DOHH2 (cell line): ENCODE measurements around the gene CCL11.

Source experiments
- H3F3A ChIP-seq: fragments of 200-600 bp; sonication (generic), shearing (Covaris generic); 2 replicates; pipeline ENCODE4 v1.6.0; 2016; ENCODE audit warnings: antibody characterized with exemption, mild to moderate bottlenecking; ENCODE audit not compliant: control insufficient read depth, insufficient read depth
- H3K27ac ChIP-seq: fragments of 200-600 bp; sonication (generic); 2 replicates; pipeline ENCODE4 v1.5.1; 2014; ENCODE audit warnings: low read depth, mild to moderate bottlenecking, low read length, moderate library complexity
- H3K27me3 ChIP-seq: fragments of 200-600 bp; sonication (generic); 2 replicates; pipeline ENCODE4 v1.6.1; 2014; ENCODE audit warnings: mild to moderate bottlenecking, low read length, mixed read lengths; ENCODE audit not compliant: control insufficient read depth
- H3K36me3 ChIP-seq: fragments of 200-600 bp; sonication (generic); 2 replicates; pipeline ENCODE4 v1.6.1; 2014; ENCODE audit warnings: mild to moderate bottlenecking, low read length, moderate library complexity, mixed read lengths; ENCODE audit not compliant: control insufficient read depth
- H3K4me1 ChIP-seq: fragments of 200-600 bp; sonication (generic); 2 replicates; pipeline ENCODE4 v1.6.1; 2014; ENCODE audit warnings: mild to moderate bottlenecking, low read length, mixed read lengths; ENCODE audit not compliant: control insufficient read depth
- H3K4me2 ChIP-seq: fragments of 200-600 bp; sonication (generic); 2 replicates; pipeline ENCODE4 v1.6.0; 2014; ENCODE audit warnings: mild to moderate bottlenecking, low read length, moderate library complexity
- H3K4me3 ChIP-seq: fragments of 200-600 bp; sonication (generic); 2 replicates; pipeline ENCODE4 v1.5.1; 2014; ENCODE audit warnings: mild to moderate bottlenecking, low read length, mixed read lengths
- H3K79me2 ChIP-seq: fragments of 200-600 bp; sonication (generic); 2 replicates; pipeline ENCODE4 v1.6.1; 2014; ENCODE audit warnings: mild to moderate bottlenecking, low read length, mixed read lengths; ENCODE audit not compliant: control insufficient read depth
- H3K9me2 ChIP-seq: fragments of 200-600 bp; sonication (generic); replicated peaks from 2 replicates; pipeline ENCODE4 v1.6.1; 2014; ENCODE audit warnings: mild to moderate bottlenecking, low read length, mixed read lengths; ENCODE audit not compliant: control insufficient read depth
- H3K9me3 ChIP-seq: fragments of 200-600 bp; sonication (generic); 2 replicates; pipeline ENCODE4 v1.6.1; 2014; ENCODE audit warnings: antibody characterized with exemption, low read length, mixed read lengths; ENCODE audit not compliant: control insufficient read depth, insufficient read depth
- H4K20me1 ChIP-seq: fragments of 200-600 bp; sonication (generic); 2 replicates; pipeline ENCODE4 v1.6.0; 2014; ENCODE audit warnings: low read depth, mild to moderate bottlenecking, antibody characterized with exemption, low read length, moderate library complexity; ENCODE audit not compliant: control insufficient read depth, insufficient read depth
- CTCF ChIP-seq: fragments of 200-600 bp; sonication (generic); IDR thresholded peaks from one replicate; pipeline ENCODE4 v1.5.1; 2014; ENCODE audit warnings: antibody characterized with exemption, mild to moderate bottlenecking, low read depth, low read length; ENCODE audit not compliant: poor library complexity, severe bottlenecking
- EZH2phosphoT487 ChIP-seq: fragments of 200-600 bp; sonication (generic); IDR thresholded peaks from 2 replicates; pipeline ENCODE4 v1.6.1; 2017; ENCODE audit warnings: borderline replicate concordance, mild to moderate bottlenecking, antibody characterized with exemption, low read length, moderate library complexity, mixed read lengths

CCL11 gene

DNA sequence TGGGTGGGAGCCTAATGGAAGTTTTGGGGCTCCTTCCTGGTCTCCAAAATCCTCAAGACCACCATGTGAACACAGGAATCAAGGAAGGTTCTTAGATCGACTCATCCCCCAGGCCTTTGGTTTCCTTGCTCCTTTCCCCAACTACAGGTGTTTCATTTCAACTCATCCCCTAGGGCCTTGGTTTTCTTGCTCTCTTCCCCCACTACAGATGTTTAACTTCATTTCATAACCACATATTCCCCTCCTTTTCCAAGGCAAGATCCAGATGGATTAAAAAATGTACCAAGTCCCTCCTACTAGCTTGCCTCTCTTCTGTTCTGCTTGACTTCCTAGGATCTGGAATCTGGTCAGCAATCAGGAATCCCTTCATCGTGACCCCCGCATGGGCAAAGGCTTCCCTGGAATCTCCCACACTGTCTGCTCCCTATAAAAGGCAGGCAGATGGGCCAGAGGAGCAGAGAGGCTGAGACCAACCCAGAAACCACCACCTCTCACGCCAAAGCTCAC lies at the start of gene CCL11:
Gene CCL11, plus strand, starts transcription at position 457 of the 507 bp plus-strand sequence. CDS start 67 bp downstream, outside the sequence.
- Histone ChIP-seq H3K36me3 (no peaks in the 10 kb centered on the region), H3K79me2 (no peaks in the 10 kb centered on the region), H3K27me3 (peaks cover 2% of the 10 kb centered on the region; the same call in 1 of the 2 replicates), H3K4me3 (no peak within 1 kb of the TSS), H3K9me3 (no peaks in the 10 kb centered on the region), H4K20me1 (no peaks in the 10 kb centered on the region), H3K4me2 (no peak within 1 kb of the TSS), H3K4me1 (no peaks in the 10 kb centered on the region), H3F3A (no peaks in the 10 kb centered on the region), H3K9me2 (no peaks in the 10 kb centered on the region), H3K27ac (no peak within 1 kb of the TSS)
- no peak for TF ChIP-seq CTCF
- TF ChIP-seq EZH2phosphoT487, result no peak

DNA sequence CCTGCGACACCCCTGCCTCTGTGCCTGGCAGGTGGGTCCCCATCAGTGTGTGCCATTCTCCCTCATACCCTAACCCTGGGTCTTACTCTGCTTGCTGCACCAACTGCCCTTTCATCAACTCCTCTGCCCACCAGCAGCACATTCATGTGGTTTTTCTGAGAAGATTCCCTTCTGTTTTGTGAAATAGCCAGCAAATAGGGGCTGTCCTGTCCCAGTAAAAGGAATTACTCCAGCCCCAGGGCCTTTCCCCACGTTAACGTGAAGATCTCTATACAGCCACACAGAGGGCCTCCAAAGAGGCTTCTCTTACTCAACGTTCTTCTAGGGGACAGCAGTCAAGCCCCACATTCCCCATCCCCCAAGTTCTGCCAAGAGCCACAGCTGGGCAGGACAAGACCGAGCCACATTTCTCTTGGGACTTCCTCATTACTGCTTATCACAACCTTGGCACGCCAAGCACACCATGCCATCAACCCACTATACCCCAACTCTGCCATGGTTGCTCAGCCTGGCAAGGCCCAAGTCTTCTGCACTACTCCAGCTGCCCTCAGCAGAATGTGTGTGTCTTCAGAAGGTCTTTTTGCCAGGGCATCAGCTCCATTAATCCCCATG lies 49.2 kb upstream of the CCL11 start:
- no peak overlapping the region for H3K27ac ChIP-seq
- TF ChIP-seq EZH2phosphoT487, result no peak
- TF ChIP-seq CTCF, result no peak
- H3K4me2 ChIP-seq, result no peak overlapping the region
- H3K9me2 ChIP-seq, result no peaks in the 10 kb centered on the region
- no peaks in the 10 kb centered on the region for H3K27me3 ChIP-seq
- no peak overlapping the region for H3K4me3 ChIP-seq
- no peaks in the 10 kb centered on the region for H4K20me1 ChIP-seq
- no peaks in the 10 kb centered on the region for H3K79me2 ChIP-seq
- H3K4me1 ChIP-seq, result no peaks in the 10 kb centered on the region
- H3K36me3 ChIP-seq, result no peaks in the 10 kb centered on the region
- no peaks in the 10 kb centered on the region for H3K9me3 ChIP-seq
- no peaks in the 10 kb centered on the region for H3F3A ChIP-seq

GRCh38 chr17:34237458-34237857 lies 48.1 kb upstream of the CCL11 start:
- H3K9me3 ChIP-seq, result no peaks in the 10 kb centered on the region
- H3K4me1 ChIP-seq, result peaks cover 2% of the 10 kb centered on the region
- H3K36me3 ChIP-seq, result no peaks in the 10 kb centered on the region
- H3K4me2 ChIP-seq, result no peak overlapping the region
- no peaks in the 10 kb centered on the region for H4K20me1 ChIP-seq
- H3K79me2 ChIP-seq, result no peaks in the 10 kb centered on the region
- H3K9me2 ChIP-seq, result no peaks in the 10 kb centered on the region
- H3F3A ChIP-seq, result no peaks in the 10 kb centered on the region
- TF ChIP-seq EZH2phosphoT487 (no peak), CTCF (no peak)
- H3K27me3 ChIP-seq, result no peaks in the 10 kb centered on the region
- H3K4me3 ChIP-seq, result no peak overlapping the region
- H3K27ac ChIP-seq, result no peak overlapping the region
